GM18909 (cell line): ENCODE results near the gene CAPN5.

Experiments used
- ATAC-seq: cut with Tn5 transposase; IDR thresholded peaks from one replicate; pipeline ENCODE4 v1.9.1; 2021; ENCODE audit warnings: mild to moderate bottlenecking; ENCODE audit not compliant: unreplicated experiment, poor library complexity

The CAPN5 gene

DNA sequence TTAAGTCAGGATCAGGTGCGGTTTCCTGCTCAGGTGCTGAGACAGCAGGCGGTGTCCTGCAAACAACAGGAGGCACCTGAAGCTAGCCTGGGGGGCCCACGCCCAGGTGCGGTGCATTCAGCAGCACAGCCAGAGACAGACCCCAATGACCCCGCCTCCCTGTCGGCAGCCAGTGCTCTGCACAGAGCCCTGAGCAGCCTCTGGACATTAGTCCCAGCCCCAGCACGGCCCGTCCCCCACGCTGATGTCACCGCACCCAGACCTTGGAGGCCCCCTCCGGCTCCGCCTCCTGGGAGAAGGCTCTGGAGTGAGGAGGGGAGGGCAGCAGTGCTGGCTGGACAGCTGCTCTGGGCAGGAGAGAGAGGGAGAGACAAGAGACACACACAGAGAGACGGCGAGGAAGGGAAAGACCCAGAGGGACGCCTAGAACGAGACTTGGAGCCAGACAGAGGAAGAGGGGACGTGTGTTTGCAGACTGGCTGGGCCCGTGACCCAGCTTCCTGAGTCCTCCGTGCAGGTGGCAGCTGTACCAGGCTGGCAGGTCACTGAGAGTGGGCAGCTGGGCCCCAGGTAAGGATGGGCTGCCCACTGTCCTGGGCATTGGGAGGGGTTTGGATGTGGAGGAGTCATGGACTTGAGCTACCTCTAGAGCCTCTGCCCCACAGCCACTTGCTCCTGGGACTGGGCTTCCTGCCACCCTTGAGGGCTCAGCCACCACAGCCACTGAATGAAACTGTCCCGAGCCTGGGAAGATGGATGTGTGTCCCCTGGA, 61.3 kb downstream of the CAPN5 start, which contains the start of gene MYO7A:
TSS of gene MYO7A (plus strand) at position 327 of the 772 bp plus-strand sequence. CDS start 2,389 bp downstream, outside the sequence.
- no peak for ATAC-seq

DNA sequence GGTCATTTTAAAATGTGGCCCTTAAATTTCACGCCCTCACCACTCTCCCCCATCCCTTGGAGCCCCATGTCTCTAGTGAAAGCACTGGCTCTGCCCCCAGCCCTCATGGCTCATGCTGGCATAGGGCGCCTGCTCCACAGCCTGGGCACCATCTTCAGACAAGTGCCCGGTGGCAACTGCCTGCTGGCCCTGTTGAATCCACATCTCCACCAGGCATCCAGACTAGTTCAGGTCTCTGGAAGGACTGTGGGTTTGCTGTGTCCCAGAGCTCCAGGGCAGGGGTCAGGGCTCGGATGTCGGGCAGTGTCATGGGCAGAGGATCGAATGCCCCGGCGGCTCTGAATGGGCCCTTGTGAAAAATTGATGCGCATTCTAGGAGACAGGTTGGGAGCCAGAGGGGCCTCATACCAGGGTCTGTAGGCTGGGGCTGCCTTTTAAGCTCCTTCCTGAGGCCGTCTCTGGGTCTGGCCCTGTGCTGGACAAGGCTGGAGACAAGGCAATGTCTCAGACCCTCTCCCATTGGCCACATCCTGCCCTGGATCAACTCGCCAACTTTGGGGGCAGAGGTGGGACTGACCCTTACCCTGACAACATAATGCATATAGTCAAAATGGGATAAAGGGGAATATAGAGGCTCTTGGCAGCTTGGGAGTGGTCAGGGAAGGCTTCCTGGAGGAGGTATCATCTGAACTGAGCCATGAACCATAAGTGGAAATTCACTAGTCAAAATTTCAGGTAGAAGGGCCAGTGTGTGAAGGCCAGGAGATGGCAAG, 62.5 kb downstream of the CAPN5 start:
- ATAC-seq: no peak

DNA sequence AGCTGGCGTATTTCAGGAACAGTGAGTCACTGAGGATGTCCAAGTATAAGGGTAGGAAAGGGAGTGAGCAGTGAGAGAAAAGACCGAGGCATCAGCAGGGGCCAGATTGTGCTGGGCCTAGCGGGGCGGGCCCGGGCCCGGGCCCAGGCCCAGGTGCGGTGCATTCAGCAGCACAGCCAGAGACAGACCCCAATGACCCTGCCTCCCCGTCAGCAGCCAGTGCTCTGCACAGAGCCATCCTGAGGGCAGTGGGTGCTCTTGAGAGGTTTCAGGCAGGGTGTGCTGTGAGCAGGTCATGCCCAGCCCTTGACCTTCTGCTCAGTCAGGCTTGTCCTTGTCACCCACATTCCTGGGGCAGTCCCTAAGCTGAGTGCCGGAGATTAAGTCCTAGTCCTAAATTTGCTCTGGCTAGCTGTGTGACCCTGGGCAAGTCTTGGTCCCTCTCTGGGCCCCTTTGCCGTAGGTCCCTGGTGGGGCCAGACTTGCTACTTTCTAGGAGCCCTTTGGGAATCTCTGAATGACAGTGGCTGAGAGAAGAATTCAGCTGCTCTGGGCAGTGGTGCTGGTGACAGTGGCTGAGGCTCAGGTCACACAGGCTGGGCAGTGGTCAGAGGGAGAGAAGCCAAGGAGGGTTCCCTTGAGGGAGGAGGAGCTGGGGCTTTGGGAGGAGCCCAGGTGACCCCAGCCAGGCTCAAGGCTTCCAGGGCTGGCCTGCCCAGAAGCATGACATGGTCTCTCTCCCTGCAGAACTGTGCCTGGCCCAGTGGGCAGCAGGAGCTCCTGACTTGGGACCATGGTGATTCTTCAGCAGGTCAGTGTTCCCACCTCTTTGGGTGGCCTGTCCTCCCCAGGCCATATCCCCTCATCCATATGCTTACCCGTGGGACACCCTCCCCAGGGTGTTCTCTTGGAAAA, 63.3 kb downstream of the CAPN5 start:
- no peak for ATAC-seq

GRCh38 chr11:77130763-77131513, 64.2 kb downstream of the CAPN5 start:
- no peak for ATAC-seq

DNA sequence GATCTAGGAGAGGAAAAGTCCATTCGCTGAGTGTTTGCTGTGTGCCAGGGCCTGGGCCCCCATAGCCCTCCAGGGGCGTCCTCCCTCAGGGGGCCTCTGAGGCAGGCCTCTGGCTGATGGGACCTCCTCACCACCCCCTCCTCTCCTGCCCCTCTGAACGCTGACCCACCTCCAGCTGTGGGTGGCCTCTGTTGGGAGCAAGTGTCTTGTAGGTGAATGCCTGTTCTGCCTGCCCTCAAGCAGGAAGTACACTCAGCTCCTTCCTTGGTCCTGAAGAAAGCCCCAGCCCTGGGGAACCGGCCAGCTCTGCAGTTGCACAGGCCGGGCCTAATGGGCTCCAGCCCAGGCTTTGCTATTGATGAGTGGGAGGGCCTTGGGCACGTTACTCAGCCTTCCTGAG, 64.8 kb downstream of the CAPN5 start:
- no peak for ATAC-seq

- no peak for ATAC-seq
Observed at GRCh38 chr11:77135069-77135468, 68.3 kb downstream of the CAPN5 start.

DNA sequence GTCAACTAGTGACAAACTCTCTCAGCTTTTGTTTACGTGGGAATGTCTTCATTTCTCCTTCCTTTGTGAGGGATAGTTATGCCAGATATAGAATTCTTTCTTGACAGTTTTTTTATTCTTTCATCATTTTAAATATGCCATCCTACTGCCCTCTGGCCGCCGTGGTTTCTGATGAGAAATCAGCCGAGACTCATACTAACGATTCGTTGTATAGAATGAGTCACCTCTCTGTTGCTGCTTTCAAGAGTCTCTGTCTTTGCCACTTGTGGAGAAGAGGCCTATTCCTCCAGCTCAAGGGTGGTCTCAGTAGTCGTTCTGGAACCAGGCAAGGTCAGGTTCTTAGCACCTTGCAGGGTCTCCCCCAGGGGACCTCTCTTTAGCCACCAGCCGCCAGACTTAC, 69.3 kb downstream of the CAPN5 start:
- ATAC-seq: no peak

- ATAC-seq: no peak
Observed at GRCh38 chr11:77136784-77137420, 70.1 kb downstream of the CAPN5 start.

DNA sequence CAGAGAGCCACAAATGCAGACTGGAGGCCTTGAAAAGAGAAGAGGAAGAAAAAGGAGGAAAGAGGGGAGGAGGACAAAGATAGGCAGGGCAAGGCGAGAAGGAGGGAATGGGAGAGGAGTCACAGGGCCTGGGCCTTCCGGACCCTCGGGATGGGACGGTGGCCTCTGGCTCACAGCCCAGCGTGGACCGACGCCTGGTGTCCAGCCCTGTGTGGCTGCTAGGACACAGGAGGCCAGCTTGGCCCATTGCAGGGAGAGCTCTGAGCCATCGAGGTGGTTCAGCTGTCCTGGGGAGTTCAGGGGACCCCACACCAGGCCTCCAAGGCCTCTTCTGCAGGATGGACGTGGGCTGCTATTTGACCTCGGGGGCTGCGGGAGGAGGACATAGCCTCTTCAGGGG, 70.7 kb downstream of the CAPN5 start:
- no peak for ATAC-seq

- ATAC-seq: no peak
Observed at GRCh38 chr11:77138106-77138649, 71.4 kb downstream of the CAPN5 start.

- ATAC-seq: no peak
Observed at GRCh38 chr11:77139201-77139600, 72.4 kb downstream of the CAPN5 start.

DNA sequence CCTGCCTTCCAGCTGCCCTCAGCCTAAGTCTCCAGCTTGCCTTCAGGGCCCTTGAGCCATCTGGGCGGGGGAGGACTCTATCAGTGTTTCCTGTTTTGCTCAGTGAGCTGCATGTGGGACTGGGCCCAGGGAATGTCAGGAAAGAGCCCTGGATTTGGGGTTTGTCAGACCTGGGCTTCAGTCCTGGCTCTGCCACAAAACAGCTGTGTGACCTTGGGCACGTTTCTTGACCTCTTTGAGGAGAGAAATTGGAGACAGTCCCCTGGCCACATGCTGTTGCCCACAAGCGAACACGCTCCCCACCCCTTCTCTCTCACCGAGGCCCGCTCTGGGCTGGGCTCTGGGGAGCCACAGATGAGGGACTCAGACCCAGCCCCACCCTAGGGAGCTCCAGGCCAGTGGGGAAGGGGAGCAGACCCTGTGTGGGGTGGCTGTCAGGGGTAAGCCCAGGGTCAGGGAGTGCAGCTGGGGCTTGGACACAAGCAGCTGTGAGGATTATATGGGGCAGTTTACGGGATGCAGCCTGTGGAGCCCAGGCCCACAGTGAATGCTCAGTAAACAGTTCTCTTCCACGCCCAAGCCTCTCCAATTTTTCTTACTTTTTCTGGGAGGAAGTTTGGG, 73.6 kb downstream of the CAPN5 start:
- ATAC-seq: no peak

GRCh38 chr11:77141034-77141433, 74.3 kb downstream of the CAPN5 start:
- ATAC-seq: no peak

- no peak for ATAC-seq
Observed at GRCh38 chr11:77141475-77141874, 74.7 kb downstream of the CAPN5 start.

DNA sequence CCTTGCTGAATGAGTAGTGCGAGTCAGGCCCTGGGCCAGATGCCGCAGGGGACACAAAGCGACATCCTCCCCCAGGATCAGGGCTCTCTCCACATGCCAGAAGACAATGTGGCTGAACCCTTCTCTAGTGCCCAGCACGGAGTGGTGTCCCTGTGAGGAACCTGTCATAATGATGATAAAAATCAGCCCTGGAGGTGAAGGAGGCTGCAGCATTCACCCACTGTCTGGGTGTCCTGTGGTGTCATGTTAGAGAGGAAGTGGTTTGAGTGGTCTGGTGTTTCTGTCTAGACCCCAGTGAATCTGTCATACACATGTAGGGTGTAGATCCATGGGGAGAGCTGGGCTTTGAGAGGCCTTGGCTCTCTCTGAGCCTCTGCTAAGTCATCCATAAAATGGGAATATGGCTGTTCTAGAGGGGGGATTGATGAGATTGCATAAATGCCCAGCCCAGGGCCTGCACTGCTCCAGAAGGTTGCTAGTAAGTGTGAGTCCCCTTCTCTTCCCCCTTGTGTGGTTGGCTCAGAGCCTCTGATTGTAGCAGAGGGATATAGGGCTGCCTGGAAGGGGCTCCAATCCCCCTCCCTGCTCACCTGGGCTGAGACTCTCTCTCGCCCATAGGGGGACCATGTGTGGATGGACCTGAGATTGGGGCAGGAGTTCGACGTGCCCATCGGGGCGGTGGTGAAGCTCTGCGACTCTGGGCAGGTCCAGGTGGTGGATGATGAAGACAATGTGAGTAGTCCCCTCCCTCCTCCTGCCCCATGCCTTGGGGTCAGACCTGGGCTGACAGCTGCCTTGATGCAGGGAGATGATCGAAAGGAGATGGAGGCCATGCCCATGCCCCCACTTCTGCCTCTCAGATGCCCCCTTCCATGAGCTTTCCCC, 75.6 kb downstream of the CAPN5 start:
- ATAC-seq: no peak

DNA sequence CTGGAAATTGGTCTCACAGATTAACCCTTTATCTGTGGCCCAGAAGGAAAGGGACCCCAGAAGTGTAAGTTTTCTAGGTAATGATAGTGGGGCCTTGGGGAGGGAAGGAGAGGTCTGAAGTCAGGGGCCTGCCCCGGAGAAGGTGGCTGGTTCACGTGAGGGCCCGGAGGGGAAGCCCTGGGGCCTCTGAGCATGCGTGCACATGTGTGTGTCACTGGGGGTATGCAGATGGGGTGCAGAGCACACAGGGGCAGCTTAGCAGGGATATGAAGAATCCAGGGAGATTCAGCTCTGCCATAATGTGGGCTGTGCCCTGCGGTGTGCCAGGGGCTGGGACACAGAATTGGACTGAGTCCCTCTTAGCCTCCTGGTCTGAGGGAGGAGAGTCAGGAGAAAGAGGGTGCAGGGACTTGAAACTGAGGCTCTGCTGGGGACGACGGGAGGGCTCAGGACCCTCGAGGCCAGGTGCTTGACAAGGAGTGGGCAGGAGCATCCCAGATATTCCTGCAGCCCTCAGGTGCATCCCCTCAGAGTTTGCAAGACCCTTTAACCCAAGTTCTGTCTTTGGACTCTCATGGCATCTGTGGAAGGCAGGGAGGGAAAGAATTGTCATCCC, 76.7 kb downstream of the CAPN5 start:
- no peak for ATAC-seq

DNA sequence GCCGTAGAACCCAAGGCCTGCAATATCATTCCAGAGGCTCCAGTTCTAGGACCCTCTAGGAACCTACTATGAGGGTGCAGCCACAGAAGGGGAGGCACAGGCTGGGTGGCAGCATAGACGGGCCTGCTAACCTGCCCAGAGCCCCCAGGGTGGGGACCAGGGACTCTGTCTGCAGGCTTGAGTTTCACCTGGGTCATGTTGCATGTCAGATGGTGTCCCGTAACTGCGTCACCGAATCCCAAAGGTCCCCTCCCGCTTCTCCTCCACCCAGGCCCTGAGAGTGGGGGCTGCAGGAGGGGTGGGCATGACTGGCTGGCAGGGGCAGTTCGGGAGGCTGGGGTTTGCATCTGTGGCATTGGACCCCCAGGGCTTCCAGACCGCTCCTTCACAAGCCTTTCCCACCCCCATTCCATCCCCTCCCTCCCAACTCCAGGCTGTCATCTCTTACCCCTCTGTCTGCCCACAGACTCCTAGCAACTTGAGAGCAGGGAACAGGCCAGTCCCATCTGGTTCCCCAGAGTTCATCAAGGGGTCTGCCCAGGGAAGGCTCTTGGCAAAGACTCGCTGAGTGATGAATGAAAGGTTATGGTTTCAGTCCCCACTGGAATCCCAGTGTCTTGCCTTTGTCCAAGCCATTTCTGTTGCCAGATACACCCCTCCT, 77.6 kb downstream of the CAPN5 start:
- ATAC-seq: no peak
